ENCODE measurements around the gene CEP78. TPM values are rescaled to one million over a fixed set of nuclear protein-coding genes. Genes with fewer than 3 reads are reported as not detected.

CEP78 gene
- total RNA-seq, 1 donor from 2014 or later, result 15.9 TPM

GRCh38 chr9:78320030-78320693 lies 84.3 kb downstream of the CEP78 start:
- Mint-ChIP-seq H3K4me3 (ENCODE audit: unreplicated experiment) (no peak overlapping the region), H3K27me3 (ENCODE audit: low read depth) (no peaks in the 10 kb centered on the region), H3K27ac (ENCODE audit: unreplicated experiment) (no peak overlapping the region), H3K9me3 (ENCODE audit: low read depth) (no peaks in the 10 kb centered on the region), H3K4me1 (ENCODE audit: low read depth) (peaks cover 29% of the 10 kb centered on the region), H3K36me3 (ENCODE audit: low read depth) (peaks cover 60% of the 10 kb centered on the region)
- DNase-seq (ENCODE audit: low spot score), result no peak
- TF ChIP-seq, protein P1, sequence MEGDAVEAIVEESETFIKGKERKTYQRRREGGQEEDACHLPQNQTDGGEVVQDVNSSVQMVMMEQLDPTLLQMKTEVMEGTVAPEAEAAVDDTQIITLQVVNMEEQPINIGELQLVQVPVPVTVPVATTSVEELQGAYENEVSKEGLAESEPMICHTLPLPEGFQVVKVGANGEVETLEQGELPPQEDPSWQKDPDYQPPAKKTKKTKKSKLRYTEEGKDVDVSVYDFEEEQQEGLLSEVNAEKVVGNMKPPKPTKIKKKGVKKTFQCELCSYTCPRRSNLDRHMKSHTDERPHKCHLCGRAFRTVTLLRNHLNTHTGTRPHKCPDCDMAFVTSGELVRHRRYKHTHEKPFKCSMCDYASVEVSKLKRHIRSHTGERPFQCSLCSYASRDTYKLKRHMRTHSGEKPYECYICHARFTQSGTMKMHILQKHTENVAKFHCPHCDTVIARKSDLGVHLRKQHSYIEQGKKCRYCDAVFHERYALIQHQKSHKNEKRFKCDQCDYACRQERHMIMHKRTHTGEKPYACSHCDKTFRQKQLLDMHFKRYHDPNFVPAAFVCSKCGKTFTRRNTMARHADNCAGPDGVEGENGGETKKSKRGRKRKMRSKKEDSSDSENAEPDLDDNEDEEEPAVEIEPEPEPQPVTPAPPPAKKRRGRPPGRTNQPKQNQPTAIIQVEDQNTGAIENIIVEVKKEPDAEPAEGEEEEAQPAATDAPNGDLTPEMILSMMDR (IDR thresholded peaks at IDR 0.05), result no peak

DNA sequence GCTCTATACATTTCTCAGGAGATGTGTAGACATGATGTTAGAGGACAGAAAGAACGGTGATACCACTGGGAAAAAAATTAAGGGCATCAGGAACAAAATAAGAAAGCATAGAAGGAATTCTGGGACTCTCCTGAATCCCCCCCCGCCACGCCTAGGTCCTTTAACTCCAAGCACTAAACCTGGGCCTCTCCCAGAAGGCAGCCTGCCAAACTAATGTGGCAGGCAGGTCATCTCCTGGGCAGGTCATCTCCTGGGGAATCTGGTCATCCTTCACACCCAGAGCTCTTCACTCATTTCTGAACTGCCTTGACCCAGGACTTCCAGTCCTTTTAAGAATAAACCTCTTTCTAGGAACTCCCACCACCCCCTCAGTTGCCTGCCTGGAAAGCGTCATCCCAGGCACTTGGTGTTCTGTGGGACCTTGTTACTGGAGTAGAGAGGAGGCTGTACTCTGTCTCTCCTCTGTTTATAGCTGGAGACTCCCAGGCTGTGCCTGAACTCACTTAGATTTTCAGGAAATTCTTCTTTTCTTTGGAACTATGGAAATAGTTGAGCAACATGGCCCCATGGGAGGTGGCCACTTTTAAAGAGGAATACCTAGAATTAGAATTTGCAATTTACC lies 85.1 kb downstream of the CEP78 start:
- TF ChIP-seq, protein P1 (IDR thresholded peaks at IDR 0.05), result no peak
- H3K27me3 Mint-ChIP-seq (ENCODE audit: low read depth), result no peaks in the 10 kb centered on the region
- H3K27ac Mint-ChIP-seq (ENCODE audit: unreplicated experiment), result peak overlapping the region; percentile 66
- no peak for DNase-seq (ENCODE audit: low spot score)
- no peaks in the 10 kb centered on the region for H3K9me3 Mint-ChIP-seq (ENCODE audit: low read depth)
- no peak overlapping the region for H3K4me3 Mint-ChIP-seq (ENCODE audit: unreplicated experiment)
- H3K36me3 Mint-ChIP-seq (ENCODE audit: low read depth), result peaks cover 57% of the 10 kb centered on the region
- peaks cover 33% of the 10 kb centered on the region for H3K4me1 Mint-ChIP-seq (ENCODE audit: low read depth)

DNA sequence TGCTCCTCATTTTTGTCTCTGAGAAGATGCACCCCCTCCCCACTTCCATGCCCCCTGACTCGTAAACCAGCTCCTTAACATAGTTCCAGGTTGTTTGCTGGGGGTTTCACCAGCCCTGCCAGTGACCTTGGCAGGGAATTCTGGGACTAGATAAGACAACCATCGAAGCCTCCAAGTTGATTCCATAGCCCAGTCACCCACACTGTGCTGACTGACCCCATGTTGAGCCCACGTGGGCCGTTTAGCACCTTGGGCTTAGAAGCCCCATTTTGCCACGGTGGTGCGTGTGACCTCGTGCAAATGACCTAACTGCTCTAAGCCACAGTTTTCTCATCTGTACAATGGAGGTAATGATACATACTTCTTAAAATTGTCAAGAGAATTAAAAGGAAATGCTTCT lies 85.6 kb downstream of the CEP78 start:
- peaks cover 36% of the 10 kb centered on the region for H3K4me1 Mint-ChIP-seq (ENCODE audit: low read depth)

GRCh38 chr9:78324068-78324650 lies 88.3 kb downstream of the CEP78 start:
- Mint-ChIP-seq H3K4me3 (ENCODE audit: unreplicated experiment) (no peak overlapping the region), H3K36me3 (ENCODE audit: low read depth) (peaks cover 46% of the 10 kb centered on the region), H3K27ac (ENCODE audit: unreplicated experiment) (peak overlapping the region; percentile 13), H3K27me3 (ENCODE audit: low read depth) (no peaks in the 10 kb centered on the region), H3K4me1 (ENCODE audit: low read depth) (peaks cover 33% of the 10 kb centered on the region), H3K9me3 (ENCODE audit: low read depth) (no peaks in the 10 kb centered on the region)
- no peak for DNase-seq (ENCODE audit: low spot score)
- TF ChIP-seq, protein P1 (IDR thresholded peaks at IDR 0.05), result no peak

More for the DNA sequence above, 85.6 kb downstream of the CEP78 start:
- no peak overlapping the region for H3K27ac Mint-ChIP-seq (ENCODE audit: unreplicated experiment)
- no peak overlapping the region for H3K4me3 Mint-ChIP-seq (ENCODE audit: unreplicated experiment)
- no peak for DNase-seq (ENCODE audit: low spot score)
- TF ChIP-seq, protein P1 (IDR thresholded peaks at IDR 0.05), result no peak
- H3K27me3 Mint-ChIP-seq (ENCODE audit: low read depth), result no peaks in the 10 kb centered on the region
- peaks cover 56% of the 10 kb centered on the region for H3K36me3 Mint-ChIP-seq (ENCODE audit: low read depth)
- H3K9me3 Mint-ChIP-seq (ENCODE audit: low read depth), result no peaks in the 10 kb centered on the region

DNA sequence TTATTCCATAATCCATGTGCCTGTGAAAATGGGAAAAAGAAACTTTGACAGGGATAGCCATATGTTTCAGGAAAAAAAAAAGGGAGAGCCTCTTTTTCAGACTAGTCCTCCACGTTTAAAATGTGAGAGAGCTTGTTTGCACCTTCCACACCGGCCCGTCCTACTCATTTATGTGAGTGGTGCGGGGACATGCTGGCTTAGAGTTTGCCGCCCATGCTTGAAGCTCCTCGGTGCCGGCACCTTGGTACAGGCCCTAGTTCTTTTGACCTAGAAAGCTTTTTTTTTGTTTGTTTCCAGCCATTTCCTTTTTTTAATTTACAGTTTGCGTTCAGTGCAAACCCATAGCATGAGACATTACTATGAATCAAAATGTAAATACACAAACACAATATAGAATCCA lies 88.8 kb downstream of the CEP78 start:
- Mint-ChIP-seq H3K4me1 (ENCODE audit: low read depth) (peaks cover 29% of the 10 kb centered on the region), H3K36me3 (ENCODE audit: low read depth) (peaks cover 44% of the 10 kb centered on the region), H3K4me3 (ENCODE audit: unreplicated experiment) (no peak overlapping the region), H3K9me3 (ENCODE audit: low read depth) (no peaks in the 10 kb centered on the region), H3K27ac (ENCODE audit: unreplicated experiment) (peak overlapping the region; percentile 20), H3K27me3 (ENCODE audit: low read depth) (no peaks in the 10 kb centered on the region)
- no peak for DNase-seq (ENCODE audit: low spot score)
- TF ChIP-seq, protein P1 (IDR thresholded peaks at IDR 0.05), result no peak
